ENCODE data around the gene GNAS-AS1.

- TF ChIP-seq RAD21 (IDR thresholded peaks at IDR 0.05; ENCODE audit: low read depth) (no peak), EP300 (IDR thresholded peaks at IDR 0.05; ENCODE audit: borderline replicate concordance) (no peak), CEBPB (IDR thresholded peaks at IDR 0.05) (no peak), REST (IDR thresholded peaks at IDR 0.05; ENCODE audit: low read depth) (no peak), YY1 (IDR thresholded peaks at IDR 0.05; ENCODE audit: low read depth) (no peak), FOXM1 (IDR thresholded peaks at IDR 0.05; ENCODE audit: borderline replicate concordance, low read depth) (no peak), CREB1 (IDR thresholded peaks at IDR 0.05; ENCODE audit: low read depth) (no peak), NFIC (IDR thresholded peaks at IDR 0.05) (no peak)
- TF ChIP-seq, protein P1, sequence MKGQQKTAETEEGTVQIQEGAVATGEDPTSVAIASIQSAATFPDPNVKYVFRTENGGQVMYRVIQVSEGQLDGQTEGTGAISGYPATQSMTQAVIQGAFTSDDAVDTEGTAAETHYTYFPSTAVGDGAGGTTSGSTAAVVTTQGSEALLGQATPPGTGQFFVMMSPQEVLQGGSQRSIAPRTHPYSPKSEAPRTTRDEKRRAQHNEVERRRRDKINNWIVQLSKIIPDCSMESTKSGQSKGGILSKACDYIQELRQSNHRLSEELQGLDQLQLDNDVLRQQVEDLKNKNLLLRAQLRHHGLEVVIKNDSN (IDR thresholded peaks at IDR 0.05), result no peak
These were observed 19.0 kb upstream of the GNAS-AS1 start for GRCh38 chr20:58869662-58870227.
